Activated CD4-positive, alpha-beta memory T cell treated with anti-CD3 and anti-CD28 coated beads for 36 hours (primary cell): Measurements from ENCODE around the gene GORASP1. TPM values are rescaled to one million over a fixed set of nuclear protein-coding genes. Genes with fewer than 3 reads are reported as not detected.

ENCODE experiments used
- CTCF ChIA-PET: fragments of 350-600 bp; sonication (Branson Sonifier 250); formaldehyde crosslinking; loops from one replicate; lab custom pipeline; 2021; ENCODE audit warnings: antibody characterized with exemption, inconsistent platforms; lab: Charles Lee
- POLR2A ChIA-PET: fragments of 350-600 bp; sonication (Branson Sonifier 250); formaldehyde crosslinking; loops from one replicate; lab custom pipeline; 2021; ENCODE audit warnings: antibody characterized with exemption; lab: Charles Lee
- DNase-seq: peaks from one replicate; pipeline ENCODE4 v3.0.0-alpha.2; 2020
- H3K27ac Mint-ChIP-seq: one replicate; pipeline ENCODE4 v1.8.0; 2021; ENCODE audit warnings: mixed read lengths
- H3K27me3 Mint-ChIP-seq: one replicate; pipeline ENCODE4 v1.8.0; 2021; ENCODE audit warnings: mixed read lengths
- H3K36me3 Mint-ChIP-seq: one replicate; pipeline ENCODE4 v1.8.0; 2021; ENCODE audit warnings: mixed read lengths
- H3K4me1 Mint-ChIP-seq: one replicate; pipeline ENCODE4 v1.8.0; 2021; ENCODE audit warnings: low read depth, mixed read lengths
- H3K4me3 Mint-ChIP-seq: one replicate; pipeline ENCODE4 v1.8.0; 2021; ENCODE audit warnings: mild to moderate bottlenecking, mixed read lengths
- H3K9me3 Mint-ChIP-seq: one replicate; pipeline ENCODE4 v1.8.0; 2021; ENCODE audit warnings: mixed read lengths
- intact Hi-C: fragments of 100-400 bp; cut with micrococcal nuclease; formaldehyde crosslinking; loops from one replicate; pipeline ENCODE4 v1.15.1; 2023
- total RNA-seq, 2 experiments: library from RNA; stranded (reverse); gene quantifications; one replicate each; pipeline ENCODE4 v1.2.3, GENCODE V29; 2021

Gene GORASP1
- total RNA-seq, 2 experiments from 2014 or later: 32.7 to 34.1 TPM

GRCh38 chr3:39118931-39119660 lies 11.7 kb upstream of the GORASP1 start:
- Mint-ChIP-seq H3K9me3 (no peaks in the 10 kb centered on the region), H3K4me3 (no peak overlapping the region), H3K4me1 (no peaks in the 10 kb centered on the region), H3K27ac (no peak overlapping the region), H3K27me3 (no peaks in the 10 kb centered on the region), H3K36me3 (no peaks in the 10 kb centered on the region)
- ChIA-PET POLR2A (no interaction called here), CTCF (interaction anchor here (0.9 to 3.7 kb wide), 3 partner anchors 17 to 173 kb away, joined by 3 to 21 read pairs (median 8); no protein-coding TSS in a partner anchor)
- intact Hi-C loops: no loop called here
- no peak for DNase-seq

GRCh38 chr3:39118079-39118478 lies 10.7 kb upstream of the GORASP1 start:
- Mint-ChIP-seq H3K27ac (no peak overlapping the region), H3K9me3 (no peaks in the 10 kb centered on the region), H3K36me3 (no peaks in the 10 kb centered on the region), H3K4me1 (no peaks in the 10 kb centered on the region), H3K4me3 (no peak overlapping the region), H3K27me3 (no peaks in the 10 kb centered on the region)
- DNase-seq: no peak
- CTCF ChIA-PET: interaction anchor here (1.6 to 3.7 kb wide), 3 partner anchors 8 to 174 kb away, joined by 5 to 21 read pairs (median 8); no protein-coding TSS in a partner anchor
- POLR2A ChIA-PET: no interaction called here
- intact Hi-C loops: no loop called here

GRCh38 chr3:39115870-39116269 lies 8.4 kb upstream of the GORASP1 start:
- Mint-ChIP-seq H3K4me1 (no peaks in the 10 kb centered on the region), H3K36me3 (no peaks in the 10 kb centered on the region), H3K27me3 (no peaks in the 10 kb centered on the region), H3K27ac (no peak overlapping the region), H3K4me3 (no peak overlapping the region), H3K9me3 (no peaks in the 10 kb centered on the region)
- intact Hi-C loops: no loop called here
- DNase-seq: no peak
- ChIA-PET POLR2A (interaction anchor here (1.0 kb wide), 1 partner anchor 22 kb away, joined by 3 read pairs; no protein-coding TSS in a partner anchor), CTCF (interaction anchor here (1.1 to 2.0 kb wide), 3 partner anchors 11 to 172 kb away, joined by 3 to 13 read pairs (median 5); no protein-coding TSS in a partner anchor)

GRCh38 chr3:39114456-39114855 lies 7.0 kb upstream of the GORASP1 start:
- Mint-ChIP-seq H3K4me1 (no peaks in the 10 kb centered on the region), H3K36me3 (no peaks in the 10 kb centered on the region), H3K27me3 (no peaks in the 10 kb centered on the region), H3K27ac (no peak overlapping the region), H3K4me3 (no peak overlapping the region), H3K9me3 (no peaks in the 10 kb centered on the region)
- POLR2A ChIA-PET: no interaction called here
- CTCF ChIA-PET: interaction anchor here (1.2 kb wide), 1 partner anchor 13 kb away, joined by 5 read pairs; no protein-coding TSS in a partner anchor
- no peak for DNase-seq
- intact Hi-C loops: no loop called here

- no peak overlapping the region for H3K27ac Mint-ChIP-seq
- no peak overlapping the region for H3K4me3 Mint-ChIP-seq
- no peak for DNase-seq
- H3K27me3 Mint-ChIP-seq: no peaks in the 10 kb centered on the region
- H3K4me1 Mint-ChIP-seq: peaks cover 8% of the 10 kb centered on the region
- ChIA-PET POLR2A (no interaction called here), CTCF (no interaction called here)
- no peaks in the 10 kb centered on the region for H3K9me3 Mint-ChIP-seq
- intact Hi-C loops: no loop called here
- H3K36me3 Mint-ChIP-seq: no peaks in the 10 kb centered on the region
These were observed 5.9 kb upstream of the GORASP1 start for GRCh38 chr3:39113291-39113690.

GRCh38 chr3:39112535-39112934 lies 5.1 kb upstream of the GORASP1 start:
- Mint-ChIP-seq H3K27ac (no peak overlapping the region), H3K4me1 (peaks cover 15% of the 10 kb centered on the region), H3K27me3 (no peaks in the 10 kb centered on the region), H3K36me3 (no peaks in the 10 kb centered on the region), H3K9me3 (no peaks in the 10 kb centered on the region), H3K4me3 (no peak overlapping the region)
- intact Hi-C loops: no loop called here
- ChIA-PET CTCF (no interaction called here), POLR2A (no interaction called here)
- no peak for DNase-seq

- CTCF ChIA-PET: no interaction called here
- Mint-ChIP-seq H3K4me1 (peaks cover 15% of the 10 kb centered on the region), H3K27ac (no peak overlapping the region), H3K4me3 (no peak overlapping the region), H3K9me3 (no peaks in the 10 kb centered on the region), H3K36me3 (no peaks in the 10 kb centered on the region), H3K27me3 (no peaks in the 10 kb centered on the region)
- POLR2A ChIA-PET: no interaction called here
- intact Hi-C loops: no loop called here
- no peak for DNase-seq
These were observed 4.7 kb upstream of the GORASP1 start for GRCh38 chr3:39112113-39112512.

- DNase-seq: no peak
- intact Hi-C loops: no loop called here
- H3K27me3 Mint-ChIP-seq: no peaks in the 10 kb centered on the region
- H3K27ac Mint-ChIP-seq: no peak overlapping the region
- ChIA-PET POLR2A (no interaction called here), CTCF (interaction anchor here (7.5 kb wide), 1 partner anchor 178 kb away, joined by 57 read pairs; no protein-coding TSS in a partner anchor)
- peaks cover 32% of the 10 kb centered on the region for H3K4me1 Mint-ChIP-seq
- H3K9me3 Mint-ChIP-seq: no peaks in the 10 kb centered on the region
- H3K36me3 Mint-ChIP-seq: no peaks in the 10 kb centered on the region
- no peak overlapping the region for H3K4me3 Mint-ChIP-seq
These were observed 2.7 kb upstream of the GORASP1 start for GRCh38 chr3:39110041-39110639.

GRCh38 chr3:39109086-39109485 lies 1.7 kb upstream of the GORASP1 start:
- Mint-ChIP-seq H3K27me3 (no peaks in the 10 kb centered on the region), H3K36me3 (no peaks in the 10 kb centered on the region), H3K4me3 (no peak overlapping the region), H3K27ac (no peak overlapping the region), H3K4me1 (peaks cover 35% of the 10 kb centered on the region), H3K9me3 (no peaks in the 10 kb centered on the region)
- intact Hi-C loops: no loop called here
- CTCF ChIA-PET: interaction anchor here (6.1 to 7.5 kb wide), 2 partner anchors 179 to 183 kb away, joined by 47 to 57 read pairs; no protein-coding TSS in a partner anchor
- DNase-seq: no peak
- POLR2A ChIA-PET: interaction anchor here (0.6 to 1.4 kb wide), 2 partner anchors 71 to 179 kb away, joined by 3 to 5 read pairs; no protein-coding TSS in a partner anchor

- H3K27ac Mint-ChIP-seq: peak overlapping the region; percentile 74
- H3K9me3 Mint-ChIP-seq: no peaks in the 10 kb centered on the region
- DNase-seq: peak; percentile 27
- no peaks in the 10 kb centered on the region for H3K27me3 Mint-ChIP-seq
- no peaks in the 10 kb centered on the region for H3K36me3 Mint-ChIP-seq
- ChIA-PET POLR2A (interaction anchor here (0.6 to 1.4 kb wide), 7 partner anchors 19 to 72 kb away, joined by 3 to 7 read pairs (median 3); no protein-coding TSS in a partner anchor), CTCF (interaction anchor here (1.5 to 7.5 kb wide), 4 partner anchors 19 to 183 kb away, joined by 4 to 57 read pairs (median 28); no protein-coding TSS in a partner anchor)
- H3K4me1 Mint-ChIP-seq: peaks cover 41% of the 10 kb centered on the region
- intact Hi-C loops: no loop called here
- H3K4me3 Mint-ChIP-seq: peak overlapping the region; percentile 80
These were observed 828 bp upstream of the GORASP1 start for GRCh38 chr3:39108200-39108710.

- CTCF ChIA-PET: interaction anchor here (0.8 to 7.5 kb wide), 7 partner anchors 13 to 185 kb away, joined by 3 to 57 read pairs (median 4); no protein-coding TSS in a partner anchor
- Mint-ChIP-seq H3K27ac (peak overlapping the region; percentile 69), H3K4me1 (peaks cover 45% of the 10 kb centered on the region)
These were observed 508 bp downstream of the GORASP1 start for GRCh38 chr3:39106851-39107387.

More at GRCh38 chr3:39106851-39107387, 508 bp downstream of the GORASP1 start:
- H3K9me3 Mint-ChIP-seq: no peaks in the 10 kb centered on the region
- no peak for DNase-seq
- POLR2A ChIA-PET: interaction anchor here (0.5 to 1.5 kb wide), 6 partner anchors 20 to 300 kb away, joined by 3 to 6 read pairs (median 4); partner anchors contain the start of gene RPSA
- H3K36me3 Mint-ChIP-seq: no peaks in the 10 kb centered on the region
- H3K4me3 Mint-ChIP-seq: peak overlapping the region; percentile 81
- H3K27me3 Mint-ChIP-seq: no peaks in the 10 kb centered on the region
- intact Hi-C loops: loop anchor here (1.0 to 2.0 kb wide), 4 partner anchors 40 to 277 kb away; partner anchors contain the start of gene SCN11A
